Right lobe of liver (tissue), 6 donors: ENCODE results near the gene AP1S3. TPM values are rescaled to one million over a fixed set of nuclear protein-coding genes. Genes with fewer than 3 reads are reported as not detected.

Source experiments
- ATAC-seq, 4 donors: fragments of 200-7000 bp; cut with Tn5 transposase; one replicate each; pipeline ENCODE4 v1.9.1; 2020; ENCODE audit warnings: mild to moderate bottlenecking in 4 of 4, moderate library complexity in 4 of 4
- DNase-seq, 3 donors: peaks; one replicate each; pipeline ENCODE4 v3.0.0-alpha.2; 2020
- H3K27ac ChIP-seq, 3 donors: fragments of 200-600 bp; one replicate each; pipeline ENCODE4 v1.8.0; 2022
- H3K27me3 ChIP-seq, 2 donors: fragments of 200-600 bp; one replicate each; pipeline ENCODE4 v1.8.0; 2022
- H3K36me3 ChIP-seq, 4 donors: fragments of 200-600 bp; sonication (generic) in 1 of 4; one replicate each; pipeline versions ENCODE4 v1.5.1 to v1.8.0; 2017 to 2022; ENCODE audit warnings: control low read depth in 1 of 4
- H3K4me1 ChIP-seq, 4 donors: fragments of 200-600 bp; sonication (generic) in 1 of 4; one replicate each; pipeline versions ENCODE4 v1.5.1 to v1.8.0; 2017 to 2022; ENCODE audit warnings: control low read depth in 1 of 4
- H3K4me3 ChIP-seq, 3 donors: fragments of 200-600 bp; one replicate each; pipeline ENCODE4 v1.8.0; 2022
- H3K9me3 ChIP-seq, 4 donors: fragments of 200-600 bp; sonication (generic) in 1 of 4; one replicate each; pipeline versions ENCODE4 v1.5.1 to v1.8.0; 2017 to 2022; ENCODE audit warnings: control low read depth in 1 of 4
- CTCF ChIP-seq, 4 donors: fragments of 200-600 bp in 3 of 4; fragments of 450-650 bp in 1 of 4; IDR thresholded peaks; one replicate each; pipeline versions ENCODE4 v1.5.1 to v1.8.0; 2016 to 2022; ENCODE audit warnings: antibody characterized with exemption in 4 of 4, mild to moderate bottlenecking in 2 of 4
- POLR2A ChIP-seq: fragments of 450-650 bp; IDR thresholded peaks from one replicate; pipeline ENCODE4 v1.6.1; 2017; ENCODE audit warnings: antibody characterized with exemption, mild to moderate bottlenecking
- WGBS: methylation state at CpG from one replicate; pipeline ENCODE4 v1.1.6; 2018; ENCODE audit warnings: low coverage, low lambda C conversion rate; ENCODE audit not compliant: insufficient coverage; ENCODE audit errors: missing lambda C conversion rate; 5-methylcytosine and 5-hydroxymethylcytosine counted together
- intact Hi-C, 2 donors: fragments of 100-400 bp; cut with DNase I; formaldehyde crosslinking; loops; one replicate each; pipeline versions ENCODE4 v1.11.2 to v1.14.1; 2022
- total RNA-seq, 6 experiments: library from RNA; depleted of rRNA in 2 of 6; stranded (reverse); fragments of >200 nt in 2 of 6; fragmentation: NEBNext Ultra II Directional in 3 of 6; extraction: Animal tissue kit (Norgen Biotek cat#: 25700) in 3 of 6; gene quantifications; one replicate each; pipeline versions ENCODE4 v1.1.0 to v1.2.4, GENCODE V29; 2016 to 2023
- donor health status: DM: no; HTN: yes; CAD: no.
- donor health status: DM: no; HTN: no; CAD: no.
- donor health status: DM: no; HTN: no; CAD: no.
- donor health status: DM: no; HTN: yes; CAD: no.
- donor health status: DM: no; HTN: yes; CAD: no.

Gene AP1S3
- total RNA-seq, 6 experiments from 2014 or later = 1.3 to 12.7 (median 3.2) TPM

GRCh38 chr2:223805008-223805407, 32.4 kb downstream of the AP1S3 start:
- WGBS = 97% methylated on average over 8 of the region's 8 CpGs
- no peaks in the 10 kb centered on the region for H3K4me1 ChIP-seq

GRCh38 chr2:223801736-223802135, 35.6 kb downstream of the AP1S3 start:
- Histone ChIP-seq H3K4me1 (no peaks in the 10 kb centered on the region), H3K27me3 (no peaks in the 10 kb centered on the region), H3K27ac (no peak overlapping the region), H3K4me3 (no peak overlapping the region), H3K9me3 (no peaks in the 10 kb centered on the region), H3K36me3 (no peaks in the 10 kb centered on the region)
- no peak for ATAC-seq
- intact Hi-C loops = no loop called here
- 68% methylated on average over 5 of the region's 5 CpGs for WGBS
- TF ChIP-seq POLR2A (no peak), CTCF (IDR thresholded peaks at IDR 0.05) (no peak)
- DNase-seq = no peak

More at GRCh38 chr2:223805008-223805407, 32.4 kb downstream of the AP1S3 start:
- DNase-seq (no peak), ATAC-seq (no peak)
- Histone ChIP-seq H3K9me3 (no peaks in the 10 kb centered on the region), H3K36me3 (no peaks in the 10 kb centered on the region), H3K27me3 (no peaks in the 10 kb centered on the region), H3K27ac (no peak overlapping the region), H3K4me3 (no peak overlapping the region)
- intact Hi-C loops = no loop called here
- TF ChIP-seq POLR2A (no peak), CTCF (IDR thresholded peaks at IDR 0.05) (no peak)

GRCh38 chr2:223800908-223801307, 36.5 kb downstream of the AP1S3 start:
- no peaks in the 10 kb centered on the region for H3K9me3 ChIP-seq
- intact Hi-C loops = no loop called here
- ATAC-seq = no peak
- no peak for DNase-seq
- H3K27ac ChIP-seq = no peak overlapping the region
- TF ChIP-seq CTCF (IDR thresholded peaks at IDR 0.05) (no peak), POLR2A (no peak)
- no peaks in the 10 kb centered on the region for H3K27me3 ChIP-seq
- 81% methylated on average over 2 of the region's 4 CpGs for WGBS
- H3K4me3 ChIP-seq = no peak overlapping the region
- H3K4me1 ChIP-seq = no peaks in the 10 kb centered on the region
- no peaks in the 10 kb centered on the region for H3K36me3 ChIP-seq

- Histone ChIP-seq H3K9me3 (no peaks in the 10 kb centered on the region), H3K27me3 (no peaks in the 10 kb centered on the region), H3K4me3 (no peak overlapping the region), H3K4me1 (no peaks in the 10 kb centered on the region), H3K27ac (no peak overlapping the region), H3K36me3 (no peaks in the 10 kb centered on the region)
- no peak for DNase-seq
- intact Hi-C loops = no loop called here
- 62% methylated on average over 3 of the region's 4 CpGs for WGBS
- TF ChIP-seq POLR2A (no peak), CTCF (IDR thresholded peaks at IDR 0.05) (peak; percentile 45 to 66 (median 49))
- ATAC-seq = peak; percentile 44 to 79 (median 60)
Observed at GRCh38 chr2:223797811-223798721, 39.3 kb downstream of the AP1S3 start.
